ENCODE measurements around the gene CTXND2. TPM values are rescaled to one million over a fixed set of nuclear protein-coding genes. Genes with fewer than 3 reads are reported as not detected.

The CTXND2 gene
- total and polyA plus RNA-seq, 2 donors (not counting 3 experiments of a cell fraction or from before 2014, with no cell fraction given), result not detected

DNA sequence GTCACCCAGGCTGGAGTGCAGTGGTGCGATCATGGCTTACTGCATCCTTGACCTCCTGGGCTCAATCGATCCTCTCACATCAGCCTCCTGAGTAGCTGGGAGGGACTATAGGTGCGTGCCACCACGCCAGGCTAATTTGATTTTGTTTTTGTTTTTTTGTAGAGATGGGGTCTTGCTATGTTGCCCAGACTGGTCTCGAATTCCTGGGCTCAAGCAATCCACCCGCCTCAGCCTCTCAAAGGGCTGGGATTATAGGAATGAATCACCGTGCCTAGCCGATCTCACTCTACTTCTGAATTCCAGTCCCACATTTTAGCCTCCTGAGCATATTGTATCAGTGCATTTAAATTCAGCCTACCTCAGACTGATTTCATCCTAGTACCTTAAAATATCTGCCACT lies 1.8 kb downstream of the CTXND2 start:
- H3K27me3 ChIP-seq (ENCODE audit: control insufficient read depth in 2 of 2, insufficient read depth in 2 of 2, low read length in 2 of 2), result peaks cover 4 to 11% of the 10 kb centered on the region in 2 experiments
- no peak overlapping the region for H3K4me2 ChIP-seq (ENCODE audit: insufficient read depth, low read length)
- no peak overlapping the region for H3K4me3 ChIP-seq (replicated peaks in 1 of 3; ENCODE audit: insufficient read depth in 1 of 3, low read depth in 1 of 3, low read length in 3 of 3)
- H3K9me3 ChIP-seq (replicated peaks; ENCODE audit: control insufficient read depth, insufficient read depth, low read length), result no peaks in the 10 kb centered on the region
- H3K4me1 ChIP-seq (ENCODE audit: control insufficient read depth, extremely low read depth, insufficient read depth, low read length), result no peaks in the 10 kb centered on the region
- dilution Hi-C loops (cut with MboI; ENCODE audit: extremely low pct_ligation_motif_present, low sequenced_read_pairs), result no loop called here
- TF ChIP-seq POLR2AphosphoS5 (IDR thresholded peaks at IDR 0.05; ENCODE audit: insufficient read depth, low read depth, low read length) (no peak), GATA2 (IDR thresholded peaks at IDR 0.05; ENCODE audit: insufficient read depth, insufficient read length, low read depth, low read length) (no peak)
- no peak for FAIRE-seq
- no peaks in the 10 kb centered on the region for H4K20me1 ChIP-seq (replicated peaks; ENCODE audit: control insufficient read depth, extremely low read depth, insufficient read depth, low read length)
- no peak overlapping the region for H3K27ac ChIP-seq (ENCODE audit: insufficient read depth, low read depth, low read length)
- ChIA-PET POLR2A (no interaction called here), CTCF (interaction anchor here (1.1 kb wide), 1 partner anchor 118 kb away, joined by 3 read pairs; the partner anchor contains the start of gene MINDY1)
- no peaks in the 10 kb centered on the region for H3K36me3 ChIP-seq (ENCODE audit: control insufficient read depth in 2 of 2, extremely low read depth in 1 of 2, insufficient read depth in 2 of 2, low read length in 2 of 2)
- no peak overlapping the region for H3K9ac ChIP-seq (replicated peaks; ENCODE audit: extremely low read depth, insufficient read depth, low read length)
- no peaks in the 10 kb centered on the region for H3K79me2 ChIP-seq (ENCODE audit: control insufficient read depth, insufficient read depth, low read length)
- intact Hi-C loops (cut with micrococcal nuclease), result no loop called here
- BruUV-seq (replicated peaks), result no TSS peak
- no peaks in the 10 kb centered on the region for H3K9me1 ChIP-seq (replicated peaks; ENCODE audit: control insufficient read depth, extremely low read depth, insufficient read depth, low read length)
- DNase-seq (ENCODE audit: low read depth, low spot score), result no peak
- H2AFZ ChIP-seq (ENCODE audit: low read depth, low read length), result no peak overlapping the region

DNA sequence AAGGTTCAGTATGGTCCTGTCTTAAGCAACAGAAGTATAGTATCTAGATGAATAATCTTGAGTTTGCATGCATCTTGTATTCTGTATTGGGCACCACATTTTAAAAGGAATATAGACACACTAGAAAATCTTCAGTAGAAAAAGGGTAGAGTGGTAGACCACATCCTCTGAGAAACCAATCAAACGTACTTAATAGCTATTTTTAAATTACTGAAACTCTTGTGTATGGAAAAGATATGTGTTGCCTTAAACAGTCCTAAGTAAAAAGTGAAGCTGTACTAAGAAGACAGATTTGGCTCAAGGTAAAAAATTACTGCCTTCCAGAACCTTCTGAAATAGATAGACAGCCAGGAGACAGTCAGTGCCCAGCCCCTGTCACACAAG lies 3.1 kb downstream of the CTXND2 start:
- dilution Hi-C loops (cut with MboI; ENCODE audit: extremely low pct_ligation_motif_present, low sequenced_read_pairs) (no loop called here), intact Hi-C loops (cut with micrococcal nuclease) (no loop called here)
- no peak overlapping the region for H2AFZ ChIP-seq (ENCODE audit: low read depth, low read length)
- no peak overlapping the region for H3K4me3 ChIP-seq (replicated peaks in 1 of 3; ENCODE audit: insufficient read depth in 1 of 3, low read depth in 1 of 3, low read length in 3 of 3)
- H3K36me3 ChIP-seq (ENCODE audit: control insufficient read depth in 2 of 2, extremely low read depth in 1 of 2, insufficient read depth in 2 of 2, low read length in 2 of 2), result no peaks in the 10 kb centered on the region
- FAIRE-seq (no peak), DNase-seq (ENCODE audit: low read depth, low spot score) (no peak)
- H3K4me2 ChIP-seq (ENCODE audit: insufficient read depth, low read length), result no peak overlapping the region
- H3K9ac ChIP-seq (replicated peaks; ENCODE audit: extremely low read depth, insufficient read depth, low read length), result no peak overlapping the region
- TF ChIP-seq POLR2A (IDR thresholded peaks at IDR 0.05; ENCODE audit: low read depth, low read length) (no peak), GATA2 (IDR thresholded peaks at IDR 0.05; ENCODE audit: insufficient read depth, insufficient read length, low read depth, low read length) (no peak), CTCF (IDR thresholded peaks at IDR 0.05; ENCODE audit: extremely low read depth in 1 of 2, insufficient read depth in 1 of 2, low read depth in 1 of 2, low read length in 2 of 2) (no peak), POLR2AphosphoS5 (IDR thresholded peaks at IDR 0.05; ENCODE audit: insufficient read depth, low read depth, low read length) (no peak)
- TF ChIP-seq, protein P1, sequence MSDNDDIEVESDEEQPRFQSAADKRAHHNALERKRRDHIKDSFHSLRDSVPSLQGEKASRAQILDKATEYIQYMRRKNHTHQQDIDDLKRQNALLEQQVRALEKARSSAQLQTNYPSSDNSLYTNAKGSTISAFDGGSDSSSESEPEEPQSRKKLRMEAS (IDR thresholded peaks at IDR 0.05; ENCODE audit: insufficient read depth, insufficient read length), result no peak
- H3K27me3 ChIP-seq (ENCODE audit: control insufficient read depth in 2 of 2, insufficient read depth in 2 of 2, low read length in 2 of 2), result peaks cover 4 to 11% of the 10 kb centered on the region in 2 experiments
- no peak overlapping the region for H3K27ac ChIP-seq (ENCODE audit: insufficient read depth, low read depth, low read length)
- H3K79me2 ChIP-seq (ENCODE audit: control insufficient read depth, insufficient read depth, low read length), result no peaks in the 10 kb centered on the region
- H3K9me1 ChIP-seq (replicated peaks; ENCODE audit: control insufficient read depth, extremely low read depth, insufficient read depth, low read length), result no peaks in the 10 kb centered on the region
- ChIA-PET CTCF (interaction anchor here (0.7 kb wide), 1 partner anchor 13 kb away, joined by 4 read pairs; no protein-coding TSS in a partner anchor), POLR2A (no interaction called here)
- H3K9me3 ChIP-seq (replicated peaks; ENCODE audit: control insufficient read depth, insufficient read depth, low read length), result no peaks in the 10 kb centered on the region
- H3K4me1 ChIP-seq (ENCODE audit: control insufficient read depth, extremely low read depth, insufficient read depth, low read length), result no peaks in the 10 kb centered on the region
- no peaks in the 10 kb centered on the region for H4K20me1 ChIP-seq (replicated peaks; ENCODE audit: control insufficient read depth, extremely low read depth, insufficient read depth, low read length)
- no TSS peak for BruUV-seq (replicated peaks)

All from endothelial cell of umbilical vein (primary cell).